ENCODE data around the gene HEY2.
"Not testable (repeated sequence)": the region's sequence is repeated elsewhere in the genome, so short reads cannot be mapped to it uniquely, and the experiment has no call there.

Gene HEY2

DNA sequence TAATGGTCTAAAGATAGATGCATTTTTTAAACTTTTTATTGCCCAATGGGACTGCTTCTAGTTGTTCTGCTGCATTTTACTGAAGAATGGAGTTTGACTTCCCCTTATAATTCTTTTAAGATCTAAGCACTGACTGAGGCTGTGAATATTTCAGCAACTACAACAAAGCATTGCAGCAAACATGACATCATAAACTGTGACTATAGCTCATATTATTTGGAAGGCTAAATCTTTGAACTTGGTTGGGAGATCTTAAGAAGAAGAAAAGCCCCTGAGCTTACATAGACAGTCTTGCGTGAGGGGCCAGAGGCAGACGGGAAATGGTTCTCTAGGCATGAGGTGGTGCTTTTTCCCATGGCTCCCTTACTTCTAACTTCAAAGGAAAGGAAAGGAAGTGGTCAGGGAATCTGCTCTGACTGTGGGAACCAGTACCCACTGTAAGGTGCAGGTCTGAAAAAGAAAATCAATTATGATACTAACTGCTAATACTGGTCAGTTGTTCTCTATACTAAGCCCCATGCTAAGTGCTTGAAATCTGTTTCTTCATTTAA is 14.8 kb downstream of the HEY2 start:
- DNase-seq (ENCODE audit: insufficient read length, low spot score) (no peak), FAIRE-seq (no peak)

- no peak for FAIRE-seq
- DNase-seq (ENCODE audit: insufficient read length, low spot score), result no peak
These were observed 16.5 kb downstream of the HEY2 start for GRCh38 chr6:125765944-125766343.

DNA sequence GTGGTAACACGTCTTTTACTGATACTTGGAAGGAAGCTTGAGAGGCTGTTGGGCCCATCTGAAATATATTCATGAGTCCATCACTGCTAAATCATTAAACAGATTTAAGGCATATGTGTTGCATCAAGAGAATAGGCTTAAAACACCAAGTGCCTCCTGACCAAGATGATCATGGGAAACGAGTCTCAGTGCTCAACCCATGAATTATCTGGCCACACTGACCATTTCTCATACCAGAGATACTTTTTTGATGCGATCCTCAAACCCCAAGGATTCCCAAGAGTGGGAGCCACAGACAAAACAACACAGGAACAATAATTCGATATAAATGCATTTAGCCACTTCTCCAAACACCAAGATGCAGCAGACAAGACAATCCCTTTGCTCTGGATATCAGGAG is 17.2 kb downstream of the HEY2 start:
- no peak for FAIRE-seq
- DNase-seq (ENCODE audit: insufficient read length, low spot score), result no peak

- DNase-seq (ENCODE audit: insufficient read length, low spot score) (no peak), FAIRE-seq (no peak)
These were observed 19.8 kb downstream of the HEY2 start for GRCh38 chr6:125769147-125769783.

- FAIRE-seq, result no peak
- DNase-seq (ENCODE audit: insufficient read length, low spot score), result no peak
These were observed 24.2 kb downstream of the HEY2 start for GRCh38 chr6:125773387-125774341.

- not testable (repeated sequence) for DNase-seq (ENCODE audit: insufficient read length, low spot score); FAIRE-seq
These were observed 26.8 kb downstream of the HEY2 start for GRCh38 chr6:125776107-125776826.

DNA sequence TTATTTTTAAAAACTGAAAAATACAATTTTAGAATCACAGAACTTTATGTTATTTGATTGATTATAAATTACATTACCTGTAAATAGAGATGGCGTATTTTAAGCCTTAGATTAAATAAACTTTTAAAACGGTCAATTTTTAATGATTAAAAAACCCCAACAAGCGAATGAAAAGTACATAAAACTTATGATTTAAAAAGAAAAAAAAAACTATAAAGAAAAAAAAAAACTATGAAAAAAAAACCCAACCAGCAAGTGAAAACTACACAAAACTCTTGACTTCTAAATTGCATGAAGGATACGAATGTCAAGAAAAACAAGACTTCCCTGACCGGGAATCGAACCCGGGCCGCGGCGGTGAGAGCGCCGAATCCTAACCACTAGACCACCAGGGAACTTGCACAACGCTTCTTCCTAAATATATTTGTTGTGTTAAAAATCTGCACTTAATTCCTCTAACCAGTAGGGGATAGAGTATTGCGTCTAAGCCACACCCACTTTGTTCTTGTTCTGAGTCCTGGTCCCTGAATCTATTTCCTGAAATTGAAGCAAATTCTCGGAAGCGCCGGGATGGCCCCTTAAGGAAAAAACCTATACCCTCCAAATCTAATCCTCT is 30.6 kb downstream of the HEY2 start:
- FAIRE-seq (peak; percentile 93), DNase-seq (ENCODE audit: insufficient read length, low spot score) (peak; percentile 61)

DNA sequence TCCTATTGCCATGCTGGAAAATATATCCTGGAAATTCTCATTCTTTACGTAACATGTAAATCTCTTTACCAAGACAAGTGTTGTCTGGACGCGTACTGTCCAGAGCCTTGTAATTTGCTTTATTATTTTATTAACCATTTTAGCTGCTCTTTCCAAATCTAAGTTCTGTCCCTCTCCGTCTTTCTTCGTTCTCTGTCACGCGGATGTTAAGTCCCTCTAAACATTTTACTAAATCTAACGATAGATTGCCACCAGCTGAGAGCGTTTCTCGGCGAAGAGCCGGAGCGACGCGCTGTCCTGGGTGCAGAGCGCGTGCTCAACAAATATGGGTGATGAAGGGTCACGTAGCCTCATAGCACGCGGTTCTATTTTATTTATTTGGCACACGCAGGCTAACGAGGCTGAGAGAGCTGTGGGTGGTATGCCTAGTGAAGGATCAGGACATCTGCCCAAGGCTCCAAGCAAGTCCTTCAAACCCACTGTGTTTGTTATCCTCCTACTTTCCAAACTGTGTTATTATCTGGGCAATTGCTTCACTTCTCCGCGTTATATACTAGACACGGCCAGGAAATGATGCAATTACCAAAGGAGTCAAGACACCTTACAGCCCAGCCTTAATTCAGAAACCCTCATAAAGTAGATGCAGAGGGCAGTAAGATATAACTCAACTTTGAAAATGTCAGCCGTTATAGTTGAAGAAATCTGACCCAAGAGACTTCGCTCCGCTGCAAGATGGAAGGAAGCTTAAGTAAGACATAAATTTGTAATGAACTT is 31.3 kb downstream of the HEY2 start:
- DNase-seq (ENCODE audit: insufficient read length, low spot score), result no peak
- no peak for FAIRE-seq

DNA sequence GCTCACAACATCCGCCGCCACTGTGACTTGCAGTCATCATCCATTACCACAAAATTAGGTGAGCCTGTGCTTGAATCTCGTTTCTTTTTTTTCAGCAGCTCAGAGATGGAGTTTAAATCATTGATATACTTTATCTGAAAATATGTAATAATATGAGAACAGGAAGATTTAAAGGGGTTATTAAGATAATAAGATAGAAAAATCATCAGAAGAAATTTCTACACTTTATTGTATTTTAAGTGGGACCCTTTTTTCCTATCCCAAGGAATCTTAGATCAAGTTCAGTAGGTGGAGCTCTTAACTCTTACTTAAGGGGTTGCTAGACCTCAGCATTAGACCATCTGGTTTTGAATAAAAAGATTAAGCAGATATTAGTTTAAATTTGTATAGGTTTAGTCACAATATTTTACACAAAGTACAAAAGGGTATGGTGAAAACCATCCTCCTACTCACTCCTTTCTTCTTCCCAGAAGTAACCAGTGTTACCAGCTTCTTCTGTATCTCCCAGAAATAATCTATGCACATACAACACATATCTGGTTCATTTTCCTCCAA is 32.0 kb downstream of the HEY2 start:
- DNase-seq (ENCODE audit: insufficient read length, low spot score) (no peak), FAIRE-seq (peak; percentile 33)

- DNase-seq (ENCODE audit: insufficient read length, low spot score) (no peak), FAIRE-seq (no peak)
These were observed 34.9 kb downstream of the HEY2 start for GRCh38 chr6:125784365-125784764.

GRCh38 chr6:125787791-125788190 is 38.4 kb downstream of the HEY2 start:
- no peak for DNase-seq (ENCODE audit: insufficient read length, low spot score)
- FAIRE-seq, result no peak

DNA sequence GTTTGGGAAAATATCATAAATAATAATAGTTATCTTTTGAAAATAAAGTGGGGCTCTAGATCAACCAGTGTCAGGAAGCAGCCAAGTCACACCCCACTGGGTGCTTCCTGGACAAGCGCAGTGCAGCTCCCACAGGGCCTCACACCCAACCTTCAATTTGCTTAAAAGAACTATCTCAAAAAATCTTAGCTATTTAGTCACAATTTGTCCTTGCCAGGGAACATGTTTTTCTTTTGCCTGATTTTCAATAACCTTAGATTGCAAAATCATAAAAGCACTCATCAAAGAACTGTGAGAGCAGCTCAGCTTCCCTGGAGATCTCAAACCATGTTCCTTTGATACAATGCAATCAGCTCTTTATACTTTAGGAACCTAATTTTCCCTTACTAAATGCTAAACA is 39.7 kb downstream of the HEY2 start:
- DNase-seq (ENCODE audit: insufficient read length, low spot score) (no peak), FAIRE-seq (no peak)

DNA sequence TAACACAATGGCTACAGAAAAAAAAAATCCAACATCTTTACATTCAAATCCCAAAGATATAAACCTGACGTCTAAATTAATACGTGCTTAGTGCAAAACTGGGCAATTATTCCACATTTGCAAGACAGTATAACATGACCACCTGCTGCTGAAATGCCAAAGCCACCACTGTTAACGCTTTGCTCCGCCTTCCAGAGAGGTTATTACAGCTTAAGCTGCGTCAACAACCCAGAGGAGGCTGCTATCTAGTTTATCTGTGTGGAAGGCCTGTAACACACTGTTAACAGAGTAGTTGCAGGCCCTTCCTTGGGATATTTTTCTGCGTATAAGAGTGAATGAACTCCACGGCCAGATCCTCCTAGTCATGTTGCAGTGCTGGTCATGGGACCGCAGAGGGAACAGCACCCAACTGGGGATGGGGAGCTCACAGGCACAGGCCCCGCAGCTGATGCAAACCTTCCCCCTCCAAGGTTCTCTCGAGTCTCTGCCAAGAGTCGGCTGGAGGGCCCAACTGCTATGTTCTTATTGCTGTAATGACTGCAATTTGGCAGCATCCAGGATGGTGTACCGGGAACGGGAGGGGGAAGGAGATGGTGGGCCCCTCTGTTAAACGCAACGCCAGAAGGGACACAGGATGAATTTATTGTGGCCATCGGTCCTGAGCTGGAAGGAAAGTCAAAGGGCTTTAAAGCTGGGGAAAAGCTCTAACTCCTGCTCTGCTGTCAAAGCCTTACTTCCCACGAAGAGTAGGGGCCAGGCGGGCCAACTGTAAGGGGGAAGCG is 40.3 kb downstream of the HEY2 start:
- DNase-seq (ENCODE audit: insufficient read length, low spot score) (no peak), FAIRE-seq (peak; percentile 94)

GRCh38 chr6:125790358-125791150 is 41.1 kb downstream of the HEY2 start, which contains the start of gene NCOA7:
NCOA7 (plus strand) TSS chr6:125790960; CDS start chr6:125815355, 24,395 bp downstream.
- FAIRE-seq (no peak), DNase-seq (ENCODE audit: insufficient read length, low spot score) (no peak)

DNA sequence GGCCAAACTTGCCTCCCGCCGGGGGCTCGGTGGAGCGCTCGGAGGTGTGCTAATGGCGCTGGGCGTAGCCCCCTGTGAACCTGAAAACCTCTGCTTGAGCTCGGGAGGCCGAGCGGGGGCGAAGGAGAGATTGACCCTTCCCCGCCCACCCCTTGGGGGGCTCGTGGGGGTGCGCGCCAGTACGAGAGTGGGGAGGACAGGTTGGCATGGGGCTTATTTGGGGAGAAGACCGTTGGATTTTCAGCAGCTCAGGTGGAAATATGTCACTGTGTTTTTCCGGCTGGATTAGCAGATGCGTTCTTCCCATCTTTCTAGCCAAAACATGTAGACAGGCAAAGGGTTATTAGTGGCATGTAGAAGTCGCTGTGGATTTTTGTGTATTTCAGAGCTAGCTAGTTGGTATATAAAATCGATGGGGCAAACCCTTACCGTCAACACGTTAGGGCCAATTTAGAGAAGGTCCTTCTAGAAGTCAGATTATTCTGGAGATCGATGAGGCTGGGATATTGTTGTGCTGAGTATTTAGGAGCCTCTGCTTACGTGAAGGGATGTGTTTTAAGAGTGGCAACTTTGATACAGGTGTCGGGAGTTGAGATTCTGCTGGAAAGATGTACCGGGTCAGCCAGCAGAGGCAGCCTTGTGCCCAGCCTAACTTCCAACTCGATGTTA is 41.9 kb downstream of the HEY2 start:
- FAIRE-seq (peak; percentile 94), DNase-seq (ENCODE audit: insufficient read length, low spot score) (no peak)

- FAIRE-seq (peak; percentile 53), DNase-seq (ENCODE audit: insufficient read length, low spot score) (no peak)
These were observed 42.4 kb downstream of the HEY2 start for GRCh38 chr6:125791820-125792165.

DNA sequence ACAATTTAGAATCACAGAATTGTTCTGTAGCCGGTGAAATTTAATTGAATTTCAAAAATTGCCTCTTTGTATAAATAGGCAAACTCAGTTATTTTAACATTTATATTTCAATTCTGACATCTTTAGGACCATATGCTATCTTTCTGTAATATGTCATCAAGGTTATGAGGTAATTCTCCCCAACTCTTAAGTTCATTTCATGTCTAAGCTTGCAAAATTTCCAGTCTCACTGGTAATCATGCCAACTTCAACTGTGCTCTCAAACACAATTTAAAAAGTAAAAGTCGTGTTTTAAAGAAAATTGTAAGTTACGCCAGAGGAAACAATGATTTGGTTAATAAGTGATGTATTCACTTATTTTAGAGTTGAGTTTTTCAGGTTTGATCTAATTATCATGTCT is 42.7 kb downstream of the HEY2 start:
- DNase-seq (ENCODE audit: insufficient read length, low spot score) (no peak), FAIRE-seq (peak; percentile 56)
